ENCODE results near the gene CCDC142. TPM values are rescaled to one million over a fixed set of nuclear protein-coding genes. Genes with fewer than 3 reads are reported as not detected.

Gene CCDC142, protein sequence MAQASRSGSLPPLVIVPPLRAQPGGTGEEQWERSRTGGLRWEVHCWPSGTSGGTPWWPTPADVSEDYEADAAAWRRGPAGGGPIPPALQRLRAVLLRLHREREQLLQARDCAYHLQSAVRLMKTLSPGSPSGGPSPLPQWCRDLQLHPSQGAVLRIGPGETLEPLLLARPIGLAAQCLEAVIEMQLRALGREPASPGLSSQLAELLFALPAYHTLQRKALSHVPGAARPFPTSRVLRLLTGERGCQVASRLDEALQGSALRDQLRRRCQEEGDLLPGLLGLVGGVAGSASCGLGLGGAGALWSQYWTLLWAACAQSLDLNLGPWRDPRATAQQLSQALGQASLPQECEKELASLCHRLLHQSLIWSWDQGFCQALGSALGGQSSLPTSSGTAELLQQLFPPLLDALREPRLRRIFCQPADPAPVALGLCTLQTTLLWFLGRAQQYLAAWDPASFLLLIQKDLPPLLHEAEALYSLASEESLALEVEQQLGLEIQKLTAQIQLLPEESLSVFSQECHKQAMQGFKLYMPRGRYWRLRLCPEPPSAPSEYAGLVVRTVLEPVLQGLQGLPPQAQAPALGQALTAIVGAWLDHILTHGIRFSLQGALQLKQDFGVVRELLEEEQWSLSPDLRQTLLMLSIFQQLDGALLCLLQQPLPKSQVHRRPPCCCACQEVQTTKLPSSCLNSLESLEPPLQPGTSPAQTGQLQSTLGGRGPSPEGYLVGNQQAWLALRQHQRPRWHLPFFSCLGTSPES
- total RNA-seq (2022; extraction: Qiagen RNA extraction; ENCODE audit: low read depth): 10.8 to 16.3 TPM (median 14.3 TPM) in 5 replicates

DNA sequence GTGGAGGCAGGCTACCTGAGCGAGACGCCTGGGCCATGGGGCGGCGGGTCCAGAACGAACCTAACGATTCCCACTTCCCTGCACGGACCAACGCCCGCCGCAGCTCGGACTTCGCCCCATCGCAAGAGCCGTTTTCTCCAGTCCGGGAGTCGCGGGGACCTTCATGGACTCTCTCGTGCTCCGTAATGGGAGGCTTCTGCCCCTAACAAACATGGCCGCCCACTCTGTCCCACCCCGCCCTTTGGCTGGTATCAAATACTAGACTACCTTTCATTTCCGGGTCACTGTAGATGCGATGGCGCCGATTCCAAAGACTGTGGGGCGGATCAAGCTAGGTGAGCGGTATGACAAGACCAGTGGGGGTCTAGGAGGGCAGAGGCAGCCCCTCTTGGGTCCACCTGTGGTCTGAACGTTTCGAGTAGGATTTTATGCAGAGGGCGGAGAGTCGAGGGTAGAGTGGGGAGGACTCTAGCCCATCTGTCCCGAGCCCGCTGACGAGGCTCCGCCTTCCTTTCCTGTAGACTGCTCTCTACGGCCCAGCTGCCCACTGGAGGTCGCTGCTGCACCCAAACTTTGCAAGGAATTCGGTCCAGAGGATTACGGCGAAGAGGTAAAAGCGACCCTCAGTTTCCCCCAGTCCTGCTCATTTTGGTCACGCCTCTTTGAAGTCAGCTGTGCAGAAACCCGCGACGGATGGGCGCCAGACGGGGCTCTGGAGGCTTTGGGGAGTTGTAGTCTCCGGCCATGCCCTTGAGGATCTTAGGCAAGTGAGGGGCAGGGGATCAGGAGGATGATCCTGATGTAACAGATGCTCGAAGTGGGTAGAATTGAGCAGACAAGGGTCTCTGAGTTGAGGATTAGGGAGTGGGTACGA is at the start of gene CCDC142, which contains the start of gene TTC31:
CCDC142 (minus strand) TSS at position 198 of the 874 bp plus-strand sequence; CDS start at position 37, 161 bp downstream.
TTC31 (plus strand) TSS at position 281 of the 874 bp plus-strand sequence; CDS start at position 296, 15 bp downstream.

DNA sequence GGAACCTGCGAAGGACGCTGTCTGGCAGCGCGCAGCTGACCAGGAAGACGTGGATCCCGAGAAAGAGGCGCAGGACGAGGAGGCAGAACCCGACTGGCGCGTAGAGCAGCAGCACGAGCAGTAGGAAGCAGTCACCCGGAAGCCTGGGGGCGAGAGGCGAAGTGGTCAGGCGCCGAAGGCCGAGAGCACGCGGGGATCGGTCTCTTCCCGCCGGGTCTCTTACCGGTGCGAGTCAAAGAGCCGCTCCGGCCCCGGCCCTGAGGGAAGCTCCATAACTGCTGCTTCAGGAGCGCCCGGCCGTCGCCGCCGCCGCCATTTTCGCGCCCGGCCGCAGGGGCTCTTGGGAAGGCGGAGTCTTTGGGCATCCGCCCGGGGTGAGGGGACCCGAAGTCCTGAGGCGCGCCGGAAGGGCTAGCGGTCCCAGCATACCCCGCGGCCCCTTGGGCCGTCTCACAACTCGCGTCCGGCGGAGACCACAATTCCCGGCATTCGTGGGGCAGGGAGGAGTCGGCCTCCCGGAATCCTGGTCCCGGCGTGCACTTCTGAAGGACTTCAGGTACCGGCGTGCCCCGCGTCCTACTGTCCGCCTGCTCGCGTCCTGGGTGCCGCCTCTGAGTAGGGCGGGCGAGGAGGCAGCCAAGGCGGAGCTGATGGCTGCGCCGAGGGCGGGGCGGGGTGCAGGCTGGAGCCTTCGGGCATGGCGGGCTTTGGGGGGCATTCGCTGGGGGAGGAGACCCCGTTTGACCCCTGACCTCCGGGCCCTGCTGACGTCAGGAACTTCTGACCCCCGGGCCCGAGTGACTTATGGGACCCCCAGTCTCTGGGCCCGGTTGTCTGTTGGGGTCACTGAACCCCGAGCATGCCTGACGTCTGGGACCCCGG is 46.8 kb upstream of the CCDC142 start, which contains the start of the genes AUP1 and HTRA2:
AUP1 (minus strand) TSS at position 350 of the 882 bp plus-strand sequence; CDS start at position 273, 77 bp downstream.
HTRA2 (plus strand) TSS at position 577 of the 882 bp plus-strand sequence; CDS start at position 651, 74 bp downstream.

DNA sequence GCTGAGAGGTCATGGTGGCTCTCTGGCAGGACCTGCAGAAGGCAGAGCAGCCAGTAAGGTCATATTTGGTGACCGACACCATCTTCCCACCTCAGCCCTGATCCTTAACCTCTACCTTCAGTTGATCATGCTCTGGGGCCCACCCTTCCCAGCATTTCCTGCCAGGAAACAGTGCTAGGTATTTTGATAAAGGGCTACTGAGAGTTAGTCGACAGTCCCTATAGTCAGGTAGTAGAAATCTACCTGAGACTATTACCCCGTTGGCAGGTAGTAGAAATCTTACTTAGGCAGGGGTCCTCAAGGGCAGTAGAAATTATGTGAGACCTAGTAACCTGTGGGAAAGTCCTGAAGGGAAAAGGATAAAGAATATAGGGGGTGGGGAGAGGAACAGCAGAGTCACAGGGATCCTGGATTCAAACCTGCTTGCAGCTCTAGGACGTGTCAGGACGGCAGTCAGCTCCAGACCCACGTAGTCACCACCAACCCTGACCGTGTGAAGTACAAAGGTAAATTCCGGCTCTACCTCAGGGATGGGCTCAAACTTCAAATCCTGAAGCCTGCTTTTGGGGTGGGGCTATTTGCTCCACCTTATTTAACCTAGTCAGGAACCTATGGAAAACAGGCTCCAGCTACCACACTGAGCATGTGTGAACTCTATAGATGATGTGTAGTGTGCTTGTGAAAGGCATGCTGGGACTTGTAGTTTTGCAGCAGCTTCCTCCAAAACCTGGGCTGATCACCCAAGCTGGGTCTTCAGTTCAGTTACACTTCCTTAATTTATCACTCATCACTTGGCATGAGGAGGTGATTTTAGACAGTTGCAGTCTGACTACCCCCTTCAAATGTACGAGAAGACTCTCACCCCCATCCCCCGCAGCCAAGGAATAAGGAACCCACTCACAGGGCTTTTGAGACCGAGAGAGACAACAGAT is 43.2 kb upstream of the CCDC142 start, which contains the start of gene DQX1:
DQX1 (minus strand) TSS at position 515 of the 932 bp plus-strand sequence; CDS start at position 13, 502 bp downstream.

DNA sequence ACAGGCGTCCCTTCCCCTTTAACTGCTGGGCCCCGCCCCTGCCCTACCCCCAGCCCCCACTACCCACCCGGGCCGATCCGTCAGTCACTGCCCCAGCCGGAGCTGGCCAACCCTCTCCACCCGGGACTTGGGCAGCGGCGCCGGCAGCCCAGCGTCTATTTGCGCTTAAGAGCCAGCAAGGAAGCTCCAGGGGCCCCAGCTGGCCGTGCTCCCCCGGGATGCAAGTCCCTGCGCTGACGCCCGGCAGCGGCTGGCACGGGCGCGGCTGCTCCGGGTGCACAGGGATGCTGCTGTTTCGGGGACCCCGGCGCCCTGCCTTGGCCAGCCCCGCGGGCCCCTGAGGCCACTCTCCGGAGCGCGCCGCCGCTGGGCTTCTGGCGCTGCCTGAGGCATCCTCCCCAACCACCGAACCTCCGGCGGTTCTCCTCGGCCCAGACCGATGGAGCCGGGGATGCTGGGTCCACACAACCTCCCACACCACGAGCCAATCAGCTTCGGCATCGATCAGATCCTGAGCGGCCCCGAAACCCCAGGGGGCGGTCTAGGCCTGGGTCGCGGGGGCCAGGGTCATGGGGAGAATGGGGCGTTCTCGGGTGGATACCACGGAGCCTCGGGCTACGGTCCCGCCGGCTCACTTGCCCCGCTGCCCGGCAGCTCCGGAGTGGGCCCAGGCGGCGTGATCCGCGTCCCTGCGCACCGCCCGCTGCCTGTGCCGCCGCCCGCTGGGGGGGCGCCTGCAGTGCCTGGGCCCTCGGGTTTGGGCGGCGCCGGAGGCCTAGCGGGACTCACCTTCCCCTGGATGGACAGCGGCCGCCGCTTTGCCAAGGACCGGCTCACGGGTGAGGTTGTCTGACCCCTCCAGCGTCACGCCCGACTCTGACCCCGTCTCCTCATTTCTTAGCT is 31.8 kb upstream of the CCDC142 start, which contains the start of gene TLX2:
TLX2 (plus strand) TSS at position 83 of the 903 bp plus-strand sequence; CDS start at position 440, 357 bp downstream.

DNA sequence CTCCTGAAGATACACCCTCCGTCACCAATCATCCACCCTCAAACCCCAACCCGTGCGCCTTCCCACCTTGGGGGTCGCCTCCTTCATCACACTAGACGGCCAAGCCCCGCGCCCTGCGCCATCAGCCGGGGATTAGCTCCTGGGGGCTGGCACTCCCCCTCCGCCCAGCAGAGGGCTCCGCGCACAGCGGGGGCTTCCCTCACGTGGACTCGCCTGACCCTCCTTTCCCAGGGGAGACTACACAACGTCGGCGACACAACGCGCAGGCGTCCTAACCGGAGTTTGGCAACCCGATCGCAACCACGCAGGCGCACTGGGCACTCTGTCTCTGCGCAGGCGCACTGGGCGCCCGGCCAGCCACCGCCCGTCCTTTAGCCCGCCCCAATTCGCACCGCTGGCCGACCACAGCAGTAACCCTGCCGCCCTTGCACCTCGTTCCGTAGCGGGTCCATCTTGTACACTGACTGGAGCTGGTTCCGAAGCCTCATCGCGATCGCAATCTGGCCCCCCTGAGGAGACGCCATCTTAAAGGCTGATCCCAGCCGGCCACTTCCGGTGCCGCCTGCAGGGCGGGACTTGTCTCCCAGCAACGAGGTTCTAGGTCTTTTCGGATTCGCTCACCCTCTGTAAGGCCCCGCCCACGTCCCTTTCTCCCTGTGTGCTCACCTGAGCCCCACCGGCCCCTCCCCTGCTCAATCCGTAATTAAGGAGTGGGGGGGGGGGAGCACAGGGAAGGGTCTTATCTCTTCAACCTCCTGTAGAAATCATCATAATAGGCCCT is 24.5 kb upstream of the CCDC142 start, which contains the start of gene PCGF1:
PCGF1 (minus strand) TSS at position 551 of the 781 bp plus-strand sequence; CDS start at position 524, 27 bp downstream.

DNA sequence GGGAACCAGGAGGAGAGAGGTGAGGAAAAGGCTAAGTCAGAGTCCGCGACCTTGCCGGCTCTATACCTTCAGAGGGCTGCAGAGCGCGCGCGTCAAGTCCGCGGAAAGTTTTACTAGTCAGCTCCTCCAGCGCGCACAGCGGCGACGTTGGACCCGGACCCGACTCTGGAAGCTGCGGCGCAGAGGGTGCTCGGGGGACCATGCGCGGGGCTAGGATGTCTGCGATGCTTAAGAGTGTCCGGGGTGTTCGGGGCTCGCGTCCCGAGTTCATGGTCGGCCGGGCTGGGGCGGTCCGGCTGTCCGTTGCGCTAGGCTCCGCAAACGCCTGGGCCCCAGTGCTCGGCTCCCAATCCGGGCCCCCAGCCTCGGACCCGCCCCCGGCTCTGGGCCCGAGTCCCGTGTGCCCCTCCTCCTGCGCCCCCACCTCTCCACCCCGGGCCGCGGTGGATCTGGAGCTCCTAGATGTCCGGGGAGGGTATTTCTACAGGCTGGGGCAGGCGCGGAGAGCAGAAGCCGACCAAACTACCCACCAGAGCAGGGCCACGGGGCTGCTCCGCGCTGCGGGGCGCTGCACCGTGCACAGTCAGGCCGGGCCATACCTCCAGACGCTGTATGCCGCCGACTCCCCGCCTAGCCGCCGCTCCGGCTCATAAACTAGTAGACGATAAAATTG is 16.6 kb upstream of the CCDC142 start, which contains the start of gene LBX2:
LBX2 (minus strand) TSS at position 337 of the 673 bp plus-strand sequence; CDS start at position 271, 66 bp downstream.

DNA sequence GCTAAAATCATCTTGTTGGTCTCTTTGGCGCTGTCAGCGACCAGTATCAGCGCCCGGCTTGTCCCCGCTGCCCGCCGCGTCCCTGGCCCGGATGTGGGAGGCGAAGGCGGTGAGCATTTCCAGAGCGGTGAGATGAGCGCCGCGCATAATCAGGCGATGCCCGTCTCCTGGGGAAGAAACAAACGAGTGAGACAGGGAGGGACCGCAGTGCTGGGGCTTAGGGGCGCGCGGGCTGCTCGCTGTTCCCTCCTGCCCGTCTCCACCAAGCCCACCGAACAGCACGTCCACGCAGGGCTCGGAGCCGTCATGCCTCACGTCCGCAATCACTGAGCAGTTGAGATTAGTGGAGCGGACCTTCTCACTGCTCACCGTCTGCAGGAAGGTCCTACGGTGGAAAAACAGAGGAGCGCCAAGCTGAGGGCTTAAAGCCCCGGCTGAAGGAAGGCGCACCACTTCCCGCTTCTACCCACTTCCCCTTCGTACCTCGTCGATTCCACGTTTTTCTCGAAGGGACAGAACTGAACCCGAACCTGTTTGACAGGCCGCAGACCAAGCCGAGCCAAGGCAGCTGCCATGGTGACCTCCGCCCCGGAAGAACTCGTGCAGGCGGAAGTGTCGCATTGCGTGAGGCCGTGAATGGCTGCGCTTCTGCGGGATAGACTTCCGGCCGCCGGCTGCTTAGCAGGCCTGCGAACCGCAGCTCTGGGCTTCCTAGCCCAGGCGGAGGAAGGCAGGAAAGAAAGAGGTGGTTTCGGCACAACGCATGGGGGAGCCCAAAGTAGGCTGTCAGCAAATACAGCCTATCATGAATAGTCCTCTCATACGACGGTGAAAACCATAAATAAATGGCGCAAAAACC is 10.5 kb downstream of the CCDC142 start, which contains the start of gene MRPL53:
MRPL53 (minus strand) TSS at position 595 of the 859 bp plus-strand sequence; CDS start at position 575, 20 bp downstream.

DNA sequence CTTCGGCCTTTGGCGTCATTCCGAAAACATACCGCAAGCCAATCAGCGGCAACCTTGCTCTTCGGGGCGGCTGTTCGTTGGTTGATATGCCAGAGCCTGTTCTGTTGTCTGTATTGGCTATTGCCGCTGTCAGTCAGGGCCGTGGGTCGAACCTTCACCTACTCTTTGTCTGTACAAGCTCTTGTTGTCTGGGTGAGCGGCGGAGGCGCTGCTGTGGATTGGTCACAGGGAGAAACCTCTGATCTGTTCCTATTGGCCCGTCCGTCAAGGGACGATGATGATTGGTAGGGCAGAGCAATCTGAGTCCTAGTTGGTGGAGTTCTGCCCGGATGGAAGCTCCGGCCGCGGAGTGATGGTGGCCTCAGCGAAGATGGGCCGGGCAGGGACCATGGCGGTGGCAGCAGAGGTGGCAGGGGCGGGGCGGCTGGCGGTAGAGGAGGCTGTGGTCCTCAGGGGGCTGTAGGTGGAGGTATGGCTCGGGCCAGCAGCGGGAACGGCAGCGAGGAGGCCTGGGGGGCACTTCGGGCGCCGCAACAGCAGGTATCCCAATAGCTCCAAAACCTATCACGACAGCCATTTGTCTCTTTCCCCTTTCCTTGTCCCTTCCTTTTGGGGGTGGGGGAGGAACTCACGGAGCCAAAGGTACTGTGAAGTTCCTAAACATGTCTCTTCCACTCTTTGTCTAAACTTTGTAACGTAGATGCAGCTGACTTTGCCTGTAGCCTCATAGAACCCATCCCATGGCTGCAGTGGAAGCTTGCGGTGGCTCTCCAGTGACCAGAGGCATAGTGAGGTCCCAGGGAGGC is 24.5 kb downstream of the CCDC142 start, which contains the start of gene WBP1:
WBP1 (plus strand) TSS at position 307 of the 806 bp plus-strand sequence; CDS start at position 472, 165 bp downstream.

DNA sequence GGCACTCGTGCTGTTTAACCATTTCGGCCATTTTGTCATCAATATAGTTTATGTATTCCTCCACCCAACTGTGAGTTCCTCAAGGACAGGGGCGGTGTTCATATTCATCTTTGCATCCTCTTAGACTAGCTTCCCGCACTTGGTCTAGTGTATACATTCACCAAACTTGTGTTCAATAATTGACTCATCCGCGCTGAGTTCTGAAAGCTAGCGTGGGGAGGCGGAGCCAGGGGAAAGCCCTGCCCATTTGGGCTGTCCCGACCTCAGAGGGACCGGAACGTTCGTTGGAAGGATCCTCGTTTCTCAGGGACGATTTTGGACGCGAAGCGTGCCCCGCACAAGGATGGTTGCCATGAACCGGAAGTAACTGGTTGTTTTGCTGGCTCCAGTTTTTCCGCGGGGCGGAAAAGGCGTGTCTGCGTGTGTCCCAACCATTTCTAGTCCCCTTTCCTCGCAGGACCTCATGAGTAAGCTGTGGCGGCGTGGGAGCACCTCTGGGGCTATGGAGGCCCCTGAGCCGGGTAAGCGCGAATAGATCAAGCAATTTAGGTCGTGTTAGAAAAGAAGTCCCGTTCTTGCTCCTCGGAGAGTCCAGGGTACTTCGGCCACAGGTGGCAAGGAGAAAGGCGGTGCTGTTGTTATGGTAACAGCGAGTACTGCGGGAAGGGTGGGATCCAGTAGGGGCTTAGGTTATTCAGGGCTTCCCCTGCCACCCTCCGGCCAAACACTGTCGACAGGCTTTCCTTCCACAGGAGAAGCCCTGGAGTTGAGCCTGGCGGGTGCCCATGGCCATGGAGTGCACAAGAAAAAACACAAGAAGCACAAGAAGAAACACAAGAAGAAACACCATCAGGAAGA is 27.9 kb downstream of the CCDC142 start, which contains the start of gene INO80B:
INO80B (plus strand) TSS at position 434 of the 858 bp plus-strand sequence; CDS start at position 464, 30 bp downstream.

DNA sequence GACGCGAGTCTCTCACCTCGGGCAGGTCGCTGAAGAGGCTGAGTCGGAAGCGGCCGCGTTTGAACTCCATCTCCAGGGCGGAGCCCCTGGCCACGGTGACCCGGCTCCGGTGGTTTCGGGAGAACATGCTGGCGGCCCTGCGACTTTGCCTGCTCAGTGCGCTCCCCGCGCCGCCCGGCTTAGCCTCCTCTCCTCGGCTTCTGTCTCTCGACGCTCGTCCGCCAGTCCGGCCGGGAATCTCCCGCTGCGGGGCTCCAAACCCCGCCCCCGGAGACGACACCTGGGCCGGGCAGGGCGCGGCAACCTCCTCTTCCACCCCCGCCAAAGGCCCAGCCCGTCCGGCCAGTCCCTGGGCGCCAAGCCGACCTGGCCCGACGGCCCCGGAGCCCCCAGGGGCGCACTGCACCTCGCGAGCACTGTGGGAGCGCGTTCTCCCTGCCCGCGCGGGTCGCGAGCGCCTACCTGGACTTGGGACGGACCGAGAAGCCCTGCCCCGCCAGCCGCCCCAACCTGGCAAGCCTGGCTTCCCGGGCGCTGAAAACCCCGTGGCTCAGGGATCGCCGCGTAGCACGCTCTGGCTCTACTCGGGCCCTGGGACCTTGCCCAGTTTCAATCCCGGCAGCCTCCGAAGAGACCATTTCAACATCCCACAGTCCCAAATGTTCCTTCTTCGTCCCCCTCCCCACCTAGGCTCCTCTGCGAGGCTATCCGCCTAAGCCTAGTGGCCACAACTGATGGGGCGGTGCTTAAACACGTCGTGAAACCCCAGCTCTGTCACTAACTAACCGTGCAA is 40.9 kb downstream of the CCDC142 start, which contains the start of gene RTKN:
RTKN (minus strand) TSS at position 248 of the 793 bp plus-strand sequence; CDS start at position 127, 121 bp downstream.

